Urinary bladder (tissue), 4 donors: ENCODE data around the gene NLK. TPM values are rescaled to one million over a fixed set of nuclear protein-coding genes. Genes with fewer than 3 reads are reported as not detected.
"Not testable (repeated sequence)": the region's sequence is repeated elsewhere in the genome, so short reads cannot be mapped to it uniquely, and the experiment has no call there.

ENCODE experiments used
- DNase-seq: peaks from one replicate; pipeline ENCODE4 v3.0.0-alpha.2; 2015; ENCODE audit errors: extremely low spot score
- H3K27ac ChIP-seq: one replicate; pipeline ENCODE4 v1.5.1; 2013; ENCODE audit warnings: low read depth, mild to moderate bottlenecking, moderate library complexity
- H3K36me3 ChIP-seq: one replicate; pipeline ENCODE4 v1.6.1; 2013; ENCODE audit warnings: mild to moderate bottlenecking, moderate library complexity; ENCODE audit not compliant: insufficient read depth
- H3K4me1 ChIP-seq: one replicate; pipeline ENCODE4 v1.6.1; 2013; ENCODE audit warnings: mild to moderate bottlenecking, moderate library complexity; ENCODE audit not compliant: insufficient read depth
- H3K4me3 ChIP-seq: one replicate; pipeline ENCODE4 v1.5.1; 2013; ENCODE audit warnings: low read depth, low read length
- WGBS: extraction: QIAGEN DNeasy Blood & Tissue Kit; methylation state at CpG from one replicate; pipeline ENCODE4 v1.1.7; 2013; 5-methylcytosine and 5-hydroxymethylcytosine counted together
- polyA plus RNA-seq: library from polyadenylated mRNA; stranded (reverse); fragments of 200-250 nt; gene quantifications from one replicate; pipeline ENCODE4 v1.2.3, GENCODE V29; 2013
- total RNA-seq: library from RNA; depleted of rRNA; stranded (reverse); fragments of >200 nt; gene quantifications from one replicate; pipeline ENCODE4 v1.2.3, GENCODE V29; 2014
- donor health status: healthy with polysubstance abuse.
- donor health status: healthy.

NLK gene
- total and polyA plus RNA-seq, 2 donors, result 6.8 to 28.1 TPM

DNA sequence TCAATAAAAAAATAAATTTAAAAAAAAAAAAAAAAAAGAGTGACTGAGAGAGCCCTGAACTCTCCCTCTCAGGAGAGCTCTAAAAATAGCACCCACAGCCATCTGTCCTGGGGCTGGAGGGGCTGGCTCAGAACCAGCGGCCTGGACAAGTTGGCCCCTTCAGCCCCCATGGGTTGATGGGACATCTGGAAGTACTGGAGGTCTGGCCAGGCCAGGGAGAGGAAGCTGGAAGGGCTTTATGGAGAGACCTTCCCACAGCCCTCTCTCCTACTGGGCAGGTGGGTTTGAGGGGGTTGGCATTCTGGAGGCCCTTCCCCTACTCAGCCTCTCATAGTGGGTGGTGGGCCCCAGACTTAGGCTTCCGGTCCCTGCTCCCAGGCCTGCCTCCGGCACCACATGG lies 182.8 kb downstream of the NLK start:
- Histone ChIP-seq H3K27ac (no peak overlapping the region), H3K36me3 (no peaks in the 10 kb centered on the region), H3K4me1 (no peaks in the 10 kb centered on the region), H3K4me3 (no peak overlapping the region)
- WGBS, result 74% methylated on average over 3 of the region's 3 CpGs
- no peak for DNase-seq

- H3K36me3 ChIP-seq, result no peaks in the 10 kb centered on the region
- no peak overlapping the region for H3K27ac ChIP-seq
- 66% methylated on average over 1 of the region's 1 CpG for WGBS
- DNase-seq, result no peak
- H3K4me1 ChIP-seq, result no peaks in the 10 kb centered on the region
- H3K4me3 ChIP-seq, result no peak overlapping the region
Observed at GRCh38 chr17:28225867-28226266, 183.4 kb downstream of the NLK start.

DNA sequence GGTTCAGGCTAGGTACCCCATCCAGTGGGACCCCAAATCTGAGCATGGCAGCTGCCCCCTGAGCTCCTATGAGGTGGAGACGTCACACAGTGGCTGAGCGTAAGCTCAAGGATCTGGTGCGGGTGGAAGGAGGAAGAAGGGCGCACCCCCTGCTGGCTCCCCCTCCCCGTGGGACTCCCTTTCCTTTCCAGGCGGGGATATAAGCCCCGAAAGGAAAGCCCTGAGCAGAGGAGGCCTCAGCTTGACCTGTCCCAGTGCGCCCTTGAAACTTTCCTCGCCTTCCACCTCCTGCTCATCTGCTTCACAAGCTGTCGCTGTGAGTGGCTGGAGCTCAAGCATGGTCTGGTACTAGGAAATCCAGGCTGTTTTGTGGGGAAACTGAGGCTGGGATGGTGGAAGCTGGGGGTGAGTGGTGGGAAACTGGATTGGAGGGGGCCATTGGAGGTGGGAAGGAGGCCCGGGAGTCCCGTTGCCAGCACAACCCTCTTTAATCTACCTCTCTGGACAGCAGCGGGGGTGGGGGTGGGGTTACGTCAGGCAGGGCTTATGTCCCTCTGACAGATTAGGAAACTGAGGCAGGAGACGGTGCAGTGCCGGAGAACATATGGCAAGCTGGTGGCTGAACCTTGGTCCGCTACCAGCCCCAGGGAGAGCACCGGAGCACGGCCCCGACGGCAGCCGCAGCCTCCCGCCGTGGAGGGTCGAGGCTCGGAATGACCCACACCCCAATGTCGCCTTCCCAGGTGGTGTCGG lies 184.3 kb downstream of the NLK start:
- Histone ChIP-seq H3K4me1 (no peaks in the 10 kb centered on the region), H3K4me3 (no peak overlapping the region), H3K27ac (no peak overlapping the region), H3K36me3 (no peaks in the 10 kb centered on the region)
- 62% methylated on average over 28 of the region's 28 CpGs for WGBS
- DNase-seq, result no peak

GRCh38 chr17:28227316-28228108 lies 185.0 kb downstream of the NLK start:
- peak; percentile 39 for DNase-seq
- Histone ChIP-seq H3K4me1 (no peaks in the 10 kb centered on the region), H3K36me3 (no peaks in the 10 kb centered on the region), H3K4me3 (peak overlapping the region; percentile 2), H3K27ac (no peak overlapping the region)
- 2% methylated on average over 66 of the region's 66 CpGs for WGBS

GRCh38 chr17:28228109-28228840 lies 185.8 kb downstream of the NLK start:
- no peaks in the 10 kb centered on the region for H3K4me1 ChIP-seq
- no peak overlapping the region for H3K4me3 ChIP-seq
- no peak overlapping the region for H3K27ac ChIP-seq
- 14% methylated on average over 22 of the region's 22 CpGs for WGBS
- H3K36me3 ChIP-seq, result no peaks in the 10 kb centered on the region
- DNase-seq, result no peak

DNA sequence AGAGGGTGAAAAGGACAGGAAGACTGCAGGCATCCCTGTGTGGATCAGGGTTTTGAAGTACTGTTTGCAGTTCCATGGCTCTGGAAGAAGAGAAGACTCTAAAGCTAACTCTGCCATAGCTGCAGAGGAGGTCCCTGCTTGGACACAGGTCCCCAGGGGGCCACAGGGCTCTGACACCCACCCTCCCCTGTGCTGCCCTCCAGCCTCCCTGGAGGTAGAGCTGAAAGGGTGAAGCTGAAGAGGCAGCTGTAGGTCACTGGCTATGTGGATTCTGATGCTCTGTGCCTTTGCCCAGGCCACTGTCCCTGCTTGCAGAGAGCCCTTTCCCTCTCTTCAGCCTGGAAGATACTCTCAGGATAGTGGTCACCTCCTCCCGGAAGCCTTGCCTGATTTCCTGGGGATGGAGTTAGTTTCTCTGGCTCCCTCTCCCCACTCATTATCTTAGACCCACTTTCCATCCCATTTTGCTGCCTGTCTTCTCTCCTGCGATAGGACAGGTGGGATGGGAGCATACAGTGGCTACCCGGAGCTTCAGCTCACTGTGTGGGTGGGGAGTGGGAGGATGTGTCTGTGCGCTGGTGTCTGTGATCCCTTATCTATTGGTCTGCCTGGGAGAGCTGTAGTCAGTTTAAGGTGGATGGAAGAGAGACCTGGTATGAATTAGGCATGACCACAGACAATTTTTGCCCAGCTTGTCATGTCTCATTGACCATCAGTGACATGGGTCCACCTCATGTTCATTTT lies 186.7 kb downstream of the NLK start:
- Histone ChIP-seq H3K27ac (no peak overlapping the region), H3K4me3 (no peak overlapping the region), H3K4me1 (no peaks in the 10 kb centered on the region), H3K36me3 (no peaks in the 10 kb centered on the region)
- DNase-seq, result no peak
- WGBS, result 81% methylated on average over 4 of the region's 4 CpGs

DNA sequence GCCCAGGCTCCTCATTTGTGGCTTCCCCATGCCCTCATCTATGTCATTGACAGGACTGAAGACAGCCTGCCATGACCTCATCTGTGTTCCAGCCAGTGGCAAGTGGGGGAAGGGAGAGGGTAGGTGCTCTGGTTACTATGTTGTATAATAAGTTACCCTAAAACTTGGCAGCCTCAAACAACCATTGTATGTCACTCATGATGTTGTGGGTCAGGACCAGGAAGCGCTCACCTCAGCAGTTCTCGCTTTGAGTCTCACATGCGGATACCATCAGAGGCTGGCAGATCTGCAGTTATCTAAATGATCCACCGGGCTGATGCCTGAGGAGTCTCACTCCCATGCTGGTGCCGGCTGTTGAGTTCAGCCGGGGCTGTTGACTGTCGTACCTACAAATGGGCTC lies 187.5 kb downstream of the NLK start:
- 43% methylated on average over 7 of the region's 7 CpGs for WGBS
- no peak overlapping the region for H3K4me3 ChIP-seq
- no peak for DNase-seq
- no peak overlapping the region for H3K27ac ChIP-seq
- no peaks in the 10 kb centered on the region for H3K36me3 ChIP-seq
- H3K4me1 ChIP-seq, result no peaks in the 10 kb centered on the region

DNA sequence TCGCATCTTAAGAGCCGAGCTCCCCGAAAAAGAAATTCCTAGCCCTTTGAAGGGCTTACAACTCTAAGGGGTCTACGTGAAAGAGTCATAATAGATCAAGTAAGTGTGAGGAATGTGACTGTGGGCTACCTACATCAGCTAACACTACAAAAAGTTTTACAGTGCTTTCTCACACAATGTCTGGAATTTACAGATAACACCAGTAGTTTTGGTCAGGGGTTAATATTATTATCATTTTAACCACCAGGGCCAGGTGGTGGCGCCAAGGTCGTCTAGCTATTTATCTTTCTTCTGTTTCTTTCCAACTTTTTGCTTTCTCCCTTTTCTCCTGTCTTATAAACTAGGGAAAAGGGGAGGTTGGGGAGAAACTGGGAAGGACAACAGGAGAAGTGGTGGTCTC lies 188.1 kb downstream of the NLK start:
- not testable (repeated sequence) for H3K4me1 ChIP-seq, H3K4me3 ChIP-seq, DNase-seq, H3K27ac ChIP-seq, H3K36me3 ChIP-seq
- 26% methylated on average over 6 of the region's 6 CpGs for WGBS

GRCh38 chr17:28231624-28232023 lies 189.1 kb downstream of the NLK start:
- not testable (repeated sequence) for H3K27ac ChIP-seq, H3K4me3 ChIP-seq, DNase-seq, H3K36me3 ChIP-seq, H3K4me1 ChIP-seq
- 86% methylated on average over 5 of the region's 5 CpGs for WGBS

- WGBS, result 57% methylated on average over 21 of the region's 21 CpGs
- not testable (repeated sequence) for H3K4me3 ChIP-seq, DNase-seq, H3K36me3 ChIP-seq, H3K4me1 ChIP-seq
- H3K27ac ChIP-seq, result peak overlapping the region; percentile 76
Observed at GRCh38 chr17:28232966-28233870, 190.7 kb downstream of the NLK start.

GRCh38 chr17:28233872-28234856 lies 191.7 kb downstream of the NLK start:
- WGBS, result 72% methylated on average over 22 of the region's 22 CpGs
- peak overlapping the region; percentile 76 for H3K27ac ChIP-seq
- DNase-seq, result peak; percentile 88
- not testable (repeated sequence) for H3K36me3 ChIP-seq, H3K4me1 ChIP-seq, H3K4me3 ChIP-seq
